ENCODE results near the gene UBE2Q1. TPM values are rescaled to one million over a fixed set of nuclear protein-coding genes. Genes with fewer than 3 reads are reported as not detected.

The UBE2Q1 gene
- total RNA-seq, 1 experiment from 2014 or later = 62.7 TPM

DNA sequence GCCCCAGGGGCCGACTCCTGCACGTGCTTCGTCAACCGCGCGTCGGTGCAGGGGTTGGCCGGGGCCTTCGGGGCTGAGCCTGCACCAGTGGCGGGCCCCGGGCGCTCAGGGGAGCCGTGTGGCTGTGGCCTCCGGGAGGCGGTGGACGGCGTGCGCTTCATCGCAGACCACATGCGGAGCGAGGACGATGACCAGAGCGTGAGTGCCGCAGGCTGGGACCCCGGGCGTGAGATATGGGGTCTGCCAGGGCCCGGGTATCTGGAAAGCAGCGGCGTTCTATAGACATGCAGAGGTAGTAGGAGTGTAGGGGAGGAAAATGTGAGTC is 13.5 kb upstream of the UBE2Q1 start (continued):
- no peak for TF ChIP-seq ZNF671 (CRISPR knock-in tag; IDR thresholded peaks at IDR 0.05)
- no peak for TF ChIP-seq SP1 (CRISPR knock-in tag; conservative IDR thresholded peaks at IDR 0.05)
- TF ChIP-seq, protein P1, sequence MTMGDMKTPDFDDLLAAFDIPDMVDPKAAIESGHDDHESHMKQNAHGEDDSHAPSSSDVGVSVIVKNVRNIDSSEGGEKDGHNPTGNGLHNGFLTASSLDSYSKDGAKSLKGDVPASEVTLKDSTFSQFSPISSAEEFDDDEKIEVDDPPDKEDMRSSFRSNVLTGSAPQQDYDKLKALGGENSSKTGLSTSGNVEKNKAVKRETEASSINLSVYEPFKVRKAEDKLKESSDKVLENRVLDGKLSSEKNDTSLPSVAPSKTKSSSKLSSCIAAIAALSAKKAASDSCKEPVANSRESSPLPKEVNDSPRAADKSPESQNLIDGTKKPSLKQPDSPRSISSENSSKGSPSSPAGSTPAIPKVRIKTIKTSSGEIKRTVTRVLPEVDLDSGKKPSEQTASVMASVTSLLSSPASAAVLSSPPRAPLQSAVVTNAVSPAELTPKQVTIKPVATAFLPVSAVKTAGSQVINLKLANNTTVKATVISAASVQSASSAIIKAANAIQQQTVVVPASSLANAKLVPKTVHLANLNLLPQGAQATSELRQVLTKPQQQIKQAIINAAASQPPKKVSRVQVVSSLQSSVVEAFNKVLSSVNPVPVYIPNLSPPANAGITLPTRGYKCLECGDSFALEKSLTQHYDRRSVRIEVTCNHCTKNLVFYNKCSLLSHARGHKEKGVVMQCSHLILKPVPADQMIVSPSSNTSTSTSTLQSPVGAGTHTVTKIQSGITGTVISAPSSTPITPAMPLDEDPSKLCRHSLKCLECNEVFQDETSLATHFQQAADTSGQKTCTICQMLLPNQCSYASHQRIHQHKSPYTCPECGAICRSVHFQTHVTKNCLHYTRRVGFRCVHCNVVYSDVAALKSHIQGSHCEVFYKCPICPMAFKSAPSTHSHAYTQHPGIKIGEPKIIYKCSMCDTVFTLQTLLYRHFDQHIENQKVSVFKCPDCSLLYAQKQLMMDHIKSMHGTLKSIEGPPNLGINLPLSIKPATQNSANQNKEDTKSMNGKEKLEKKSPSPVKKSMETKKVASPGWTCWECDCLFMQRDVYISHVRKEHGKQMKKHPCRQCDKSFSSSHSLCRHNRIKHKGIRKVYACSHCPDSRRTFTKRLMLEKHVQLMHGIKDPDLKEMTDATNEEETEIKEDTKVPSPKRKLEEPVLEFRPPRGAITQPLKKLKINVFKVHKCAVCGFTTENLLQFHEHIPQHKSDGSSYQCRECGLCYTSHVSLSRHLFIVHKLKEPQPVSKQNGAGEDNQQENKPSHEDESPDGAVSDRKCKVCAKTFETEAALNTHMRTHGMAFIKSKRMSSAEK (CRISPR knock-in tag; IDR thresholded peaks at IDR 0.05; ENCODE audit: borderline replicate concordance) = no peak
- TF ChIP-seq ZNF396 (CRISPR knock-in tag; IDR thresholded peaks at IDR 0.05; ENCODE audit: borderline replicate concordance) = no peak
- no peak for TF ChIP-seq GRHL2 (CRISPR knock-in tag; IDR thresholded peaks at IDR 0.05; ENCODE audit: insufficient replicate concordance, severe bottlenecking)
- TF ChIP-seq FOXJ3 (CRISPR knock-in tag; IDR thresholded peaks at IDR 0.05; ENCODE audit: borderline replicate concordance) = no peak
- no peak for TF ChIP-seq RORB (CRISPR knock-in tag; IDR thresholded peaks at IDR 0.05)

- Mint-ChIP-seq H3K4me3 (no peak overlapping the region), H3K36me3 (peaks cover 5% of the 10 kb centered on the region; the same call in 1 of the 2 replicates), H3K27me3 (ENCODE audit: low read depth) (peaks cover 14% of the 10 kb centered on the region), H3K4me1 (peaks cover 32% of the 10 kb centered on the region), H3K27ac (no peak overlapping the region), H3K9me3 (no peaks in the 10 kb centered on the region)
- no peak for TF ChIP-seq ATF3 (CRISPR knock-in tag; conservative IDR thresholded peaks at IDR 0.05)
- TF ChIP-seq, protein P2, sequence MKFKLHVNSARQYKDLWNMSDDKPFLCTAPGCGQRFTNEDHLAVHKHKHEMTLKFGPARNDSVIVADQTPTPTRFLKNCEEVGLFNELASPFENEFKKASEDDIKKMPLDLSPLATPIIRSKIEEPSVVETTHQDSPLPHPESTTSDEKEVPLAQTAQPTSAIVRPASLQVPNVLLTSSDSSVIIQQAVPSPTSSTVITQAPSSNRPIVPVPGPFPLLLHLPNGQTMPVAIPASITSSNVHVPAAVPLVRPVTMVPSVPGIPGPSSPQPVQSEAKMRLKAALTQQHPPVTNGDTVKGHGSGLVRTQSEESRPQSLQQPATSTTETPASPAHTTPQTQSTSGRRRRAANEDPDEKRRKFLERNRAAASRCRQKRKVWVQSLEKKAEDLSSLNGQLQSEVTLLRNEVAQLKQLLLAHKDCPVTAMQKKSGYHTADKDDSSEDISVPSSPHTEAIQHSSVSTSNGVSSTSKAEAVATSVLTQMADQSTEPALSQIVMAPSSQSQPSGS (CRISPR knock-in tag; IDR thresholded peaks at IDR 0.05; ENCODE audit: borderline replicate concordance, low read depth) = no peak
- TF ChIP-seq IRF2 (CRISPR knock-in tag; IDR thresholded peaks at IDR 0.05; ENCODE audit: borderline replicate concordance, low read depth) = no peak
- TF ChIP-seq SOX15 (CRISPR knock-in tag; IDR thresholded peaks at IDR 0.05) = no peak
- TF ChIP-seq CDX4 (CRISPR knock-in tag; IDR thresholded peaks at IDR 0.05; ENCODE audit: borderline replicate concordance) = no peak
- TF ChIP-seq ZNF138 (CRISPR knock-in tag; conservative IDR thresholded peaks at IDR 0.05) = no peak
- TF ChIP-seq ZNF671 (CRISPR knock-in tag; IDR thresholded peaks at IDR 0.05) = no peak
- TF ChIP-seq USF1 (CRISPR knock-in tag; IDR thresholded peaks at IDR 0.05) = no peak
- ATAC-seq (no peak), DNase-seq (ENCODE audit: low spot score) (no peak)
- POLR2A ChIA-PET = no interaction called here
- CTCF ChIA-PET = no interaction called here
Observed at GRCh38 chr1:154571244-154571963, 12.9 kb upstream of the UBE2Q1 start.

- H3K4me3 Mint-ChIP-seq = peak overlapping the region; percentile 97
- H3K27me3 Mint-ChIP-seq (ENCODE audit: low read depth) = peaks cover 22% of the 10 kb centered on the region
- ATAC-seq (no peak), DNase-seq (ENCODE audit: low spot score) (no peak)
- CTCF ChIA-PET = interaction anchor here (0.7 to 1.9 kb wide), 18 partner anchors 9 to 496 kb away, joined by 3 to 26 read pairs (median 4); partner anchors contain the start of gene KCNN3
- no peaks in the 10 kb centered on the region for H3K9me3 Mint-ChIP-seq
- H3K36me3 Mint-ChIP-seq = peaks cover 5% of the 10 kb centered on the region; the same call in 1 of the 2 replicates
- POLR2A ChIA-PET = interaction anchor here (1.0 to 2.3 kb wide), 6 partner anchors 9 to 402 kb away, joined by 4 to 8 read pairs (median 5); partner anchors contain the start of genes ADAR, KCNN3 and SHC1
- H3K27ac Mint-ChIP-seq = no peak overlapping the region
- H3K4me1 Mint-ChIP-seq = peaks cover 28% of the 10 kb centered on the region
- TF ChIP-seq, protein P3, sequence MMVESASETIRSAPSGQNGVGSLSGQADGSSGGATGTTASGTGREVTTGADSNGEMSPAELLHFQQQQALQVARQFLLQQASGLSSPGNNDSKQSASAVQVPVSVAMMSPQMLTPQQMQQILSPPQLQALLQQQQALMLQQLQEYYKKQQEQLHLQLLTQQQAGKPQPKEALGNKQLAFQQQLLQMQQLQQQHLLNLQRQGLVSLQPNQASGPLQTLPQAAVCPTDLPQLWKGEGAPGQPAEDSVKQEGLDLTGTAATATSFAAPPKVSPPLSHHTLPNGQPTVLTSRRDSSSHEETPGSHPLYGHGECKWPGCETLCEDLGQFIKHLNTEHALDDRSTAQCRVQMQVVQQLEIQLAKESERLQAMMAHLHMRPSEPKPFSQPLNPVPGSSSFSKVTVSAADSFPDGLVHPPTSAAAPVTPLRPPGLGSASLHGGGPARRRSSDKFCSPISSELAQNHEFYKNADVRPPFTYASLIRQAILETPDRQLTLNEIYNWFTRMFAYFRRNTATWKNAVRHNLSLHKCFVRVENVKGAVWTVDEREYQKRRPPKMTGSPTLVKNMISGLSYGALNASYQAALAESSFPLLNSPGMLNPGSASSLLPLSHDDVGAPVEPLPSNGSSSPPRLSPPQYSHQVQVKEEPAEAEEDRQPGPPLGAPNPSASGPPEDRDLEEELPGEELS (CRISPR knock-in tag; IDR thresholded peaks at IDR 0.05) = no peak
- TF ChIP-seq GTF2I (CRISPR knock-in tag; conservative IDR thresholded peaks at IDR 0.05) = no peak
- TF ChIP-seq FOXJ3 (CRISPR knock-in tag; IDR thresholded peaks at IDR 0.05; ENCODE audit: borderline replicate concordance) = no peak
- TF ChIP-seq, protein P4, sequence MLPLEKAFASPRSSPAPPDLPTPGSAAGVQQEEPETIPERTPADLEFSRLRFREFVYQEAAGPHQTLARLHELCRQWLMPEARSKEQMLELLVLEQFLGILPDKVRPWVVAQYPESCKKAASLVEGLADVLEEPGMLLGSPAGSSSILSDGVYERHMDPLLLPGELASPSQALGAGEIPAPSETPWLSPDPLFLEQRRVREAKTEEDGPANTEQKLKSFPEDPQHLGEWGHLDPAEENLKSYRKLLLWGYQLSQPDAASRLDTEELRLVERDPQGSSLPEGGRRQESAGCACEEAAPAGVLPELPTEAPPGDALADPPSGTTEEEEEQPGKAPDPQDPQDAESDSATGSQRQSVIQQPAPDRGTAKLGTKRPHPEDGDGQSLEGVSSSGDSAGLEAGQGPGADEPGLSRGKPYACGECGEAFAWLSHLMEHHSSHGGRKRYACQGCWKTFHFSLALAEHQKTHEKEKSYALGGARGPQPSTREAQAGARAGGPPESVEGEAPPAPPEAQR (CRISPR knock-in tag; IDR thresholded peaks at IDR 0.05) = no peak
- no peak for TF ChIP-seq ETV6 (CRISPR knock-in tag; IDR thresholded peaks at IDR 0.05)
Observed at GRCh38 chr1:154568157-154568815, 9.8 kb upstream of the UBE2Q1 start.

All from WTC11 (cell line).